Umbilical cord (tissue), 2 donors: ENCODE results near the gene MLXIPL. TPM values are rescaled to one million over a fixed set of nuclear protein-coding genes. Genes with fewer than 3 reads are reported as not detected.
A peak's percentile ranks its signal among the peaks of the same experiment; 100 is the strongest.
"Not testable (repeated sequence)": the region's sequence is repeated elsewhere in the genome, so short reads cannot be mapped to it uniquely, and the experiment has no call there.

ENCODE experiments used
- DNase-seq: peaks from one replicate; pipeline ENCODE4 v3.0.0-alpha.2; 2015; ENCODE audit warnings: low spot score
- total RNA-seq: library from RNA; depleted of rRNA; stranded (reverse); fragments of >200 nt; gene quantifications from one replicate; pipeline ENCODE4 v1.2.3, GENCODE V29; 2014; ENCODE audit warnings: low replicate concordance; ENCODE audit not compliant: insufficient read depth

MLXIPL gene, protein sequence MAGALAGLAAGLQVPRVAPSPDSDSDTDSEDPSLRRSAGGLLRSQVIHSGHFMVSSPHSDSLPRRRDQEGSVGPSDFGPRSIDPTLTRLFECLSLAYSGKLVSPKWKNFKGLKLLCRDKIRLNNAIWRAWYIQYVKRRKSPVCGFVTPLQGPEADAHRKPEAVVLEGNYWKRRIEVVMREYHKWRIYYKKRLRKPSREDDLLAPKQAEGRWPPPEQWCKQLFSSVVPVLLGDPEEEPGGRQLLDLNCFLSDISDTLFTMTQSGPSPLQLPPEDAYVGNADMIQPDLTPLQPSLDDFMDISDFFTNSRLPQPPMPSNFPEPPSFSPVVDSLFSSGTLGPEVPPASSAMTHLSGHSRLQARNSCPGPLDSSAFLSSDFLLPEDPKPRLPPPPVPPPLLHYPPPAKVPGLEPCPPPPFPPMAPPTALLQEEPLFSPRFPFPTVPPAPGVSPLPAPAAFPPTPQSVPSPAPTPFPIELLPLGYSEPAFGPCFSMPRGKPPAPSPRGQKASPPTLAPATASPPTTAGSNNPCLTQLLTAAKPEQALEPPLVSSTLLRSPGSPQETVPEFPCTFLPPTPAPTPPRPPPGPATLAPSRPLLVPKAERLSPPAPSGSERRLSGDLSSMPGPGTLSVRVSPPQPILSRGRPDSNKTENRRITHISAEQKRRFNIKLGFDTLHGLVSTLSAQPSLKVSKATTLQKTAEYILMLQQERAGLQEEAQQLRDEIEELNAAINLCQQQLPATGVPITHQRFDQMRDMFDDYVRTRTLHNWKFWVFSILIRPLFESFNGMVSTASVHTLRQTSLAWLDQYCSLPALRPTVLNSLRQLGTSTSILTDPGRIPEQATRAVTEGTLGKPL
- 1.7 TPM for total RNA-seq

DNA sequence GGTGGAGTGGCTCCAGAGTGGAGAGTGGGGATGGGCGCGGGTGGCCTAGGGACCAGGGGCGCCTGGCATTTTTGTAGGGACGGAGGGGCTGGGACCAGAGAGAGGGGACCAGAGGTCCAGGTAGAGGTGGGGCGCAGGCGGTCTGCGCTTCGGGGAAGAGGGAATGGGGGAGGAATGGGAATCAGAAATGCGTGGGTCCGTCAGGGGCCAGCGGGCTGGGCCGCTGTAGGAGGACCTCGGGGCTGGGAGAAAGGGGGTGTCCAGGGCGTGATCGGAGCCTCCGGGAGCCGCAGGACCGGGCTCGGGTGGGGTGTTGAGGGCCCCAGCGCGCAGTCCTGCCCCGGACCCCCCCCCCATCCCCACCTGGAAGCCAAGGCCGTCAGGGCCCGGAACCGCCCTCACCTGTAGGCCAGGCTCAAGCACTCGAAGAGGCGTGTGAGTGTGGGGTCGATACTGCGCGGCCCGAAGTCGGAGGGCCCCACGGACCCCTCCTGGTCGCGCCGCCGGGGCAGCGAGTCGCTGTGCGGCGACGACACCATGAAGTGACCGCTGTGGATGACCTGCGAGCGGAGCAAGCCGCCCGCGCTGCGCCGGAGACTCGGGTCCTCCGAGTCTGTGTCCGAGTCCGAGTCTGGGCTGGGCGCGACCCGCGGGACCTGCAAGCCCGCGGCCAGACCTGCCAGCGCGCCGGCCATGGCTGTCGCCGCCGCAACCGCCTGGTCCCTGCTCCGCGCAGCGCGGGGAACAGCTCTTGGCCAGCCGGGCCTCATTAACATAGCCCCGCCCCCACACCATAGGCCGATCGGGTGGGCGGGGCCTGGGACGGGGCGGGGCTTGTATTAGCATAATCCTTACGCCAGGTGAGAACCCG is at the start of gene MLXIPL:
Gene MLXIPL (minus strand): TSS at position 725 of the 871 bp plus-strand sequence. CDS start 30 bp downstream, at position 695.
- DNase-seq = peak; percentile 31

DNA sequence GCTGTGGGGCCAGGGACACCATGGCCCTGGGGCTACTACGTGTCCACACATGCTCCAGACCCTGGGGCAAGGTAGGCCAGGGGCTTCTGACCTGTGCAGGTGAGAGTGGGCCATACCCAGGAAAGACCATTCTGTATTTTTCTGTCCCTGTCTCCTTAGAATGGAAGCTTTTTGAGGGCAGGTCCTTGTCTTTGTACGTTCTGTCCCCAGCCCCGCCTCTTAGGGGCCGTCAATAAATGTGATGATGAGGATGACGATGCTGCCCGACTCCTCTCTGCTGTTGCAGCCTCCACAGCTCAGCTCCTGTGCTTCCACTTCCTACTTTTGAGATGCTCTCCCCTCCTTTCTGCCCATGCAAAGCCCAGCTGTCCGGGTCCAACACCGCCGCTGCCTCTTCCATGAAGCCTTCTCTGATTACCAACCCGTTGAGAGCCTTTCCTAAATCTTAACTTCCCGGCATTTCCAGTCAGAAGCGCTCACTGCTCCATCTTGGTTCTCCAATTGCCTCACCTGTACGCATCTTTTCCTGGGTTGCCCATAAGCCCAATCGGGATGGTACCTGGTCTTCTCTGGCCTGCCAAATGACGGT is 47.6 kb upstream of the MLXIPL start:
- DNase-seq = no peak

DNA sequence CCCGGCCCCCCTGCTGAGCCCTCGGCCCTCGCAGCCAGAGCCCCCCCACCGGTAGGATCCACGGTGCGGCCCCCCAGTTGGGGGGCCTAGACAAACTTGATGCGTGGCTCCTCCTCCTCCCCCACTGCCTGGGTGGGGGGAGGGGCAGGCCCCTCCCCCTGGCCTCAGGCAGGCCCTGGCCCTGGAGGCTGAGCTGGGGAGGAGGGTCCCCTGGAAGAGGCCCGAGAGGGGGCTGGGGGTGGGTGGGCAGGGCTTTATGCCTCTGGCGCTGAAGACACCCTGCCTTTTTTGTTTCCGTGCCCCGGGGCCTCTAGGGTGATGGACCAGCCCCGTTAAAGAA is 47.0 kb upstream of the MLXIPL start:
- no peak for DNase-seq

DNA sequence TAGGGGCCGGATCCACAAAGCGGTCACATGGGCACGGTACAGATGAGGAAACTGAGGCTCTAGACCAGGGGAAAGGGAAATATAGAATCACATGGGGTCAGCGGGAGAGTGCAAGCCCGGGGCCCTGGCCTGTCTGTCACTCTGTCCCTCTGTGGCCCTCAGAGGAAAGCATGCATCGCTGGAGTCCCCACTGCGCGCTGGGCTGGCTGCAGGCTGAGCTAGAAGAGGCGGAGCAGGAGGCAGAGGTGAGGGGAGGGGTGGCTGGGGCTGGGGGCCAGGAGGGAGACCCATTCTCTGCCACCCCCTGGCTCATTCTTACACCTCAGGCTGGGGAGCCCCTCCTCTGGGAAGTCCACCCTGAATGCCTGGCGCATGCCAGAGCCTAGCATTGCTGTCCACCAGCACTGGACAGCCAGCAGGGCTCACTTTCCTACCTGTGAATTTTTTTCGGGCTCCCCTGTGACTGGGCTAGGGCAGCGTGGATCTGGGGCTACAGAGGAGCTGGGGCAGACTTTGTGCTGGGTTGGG is 45.6 kb upstream of the MLXIPL start:
- DNase-seq = no peak

DNA sequence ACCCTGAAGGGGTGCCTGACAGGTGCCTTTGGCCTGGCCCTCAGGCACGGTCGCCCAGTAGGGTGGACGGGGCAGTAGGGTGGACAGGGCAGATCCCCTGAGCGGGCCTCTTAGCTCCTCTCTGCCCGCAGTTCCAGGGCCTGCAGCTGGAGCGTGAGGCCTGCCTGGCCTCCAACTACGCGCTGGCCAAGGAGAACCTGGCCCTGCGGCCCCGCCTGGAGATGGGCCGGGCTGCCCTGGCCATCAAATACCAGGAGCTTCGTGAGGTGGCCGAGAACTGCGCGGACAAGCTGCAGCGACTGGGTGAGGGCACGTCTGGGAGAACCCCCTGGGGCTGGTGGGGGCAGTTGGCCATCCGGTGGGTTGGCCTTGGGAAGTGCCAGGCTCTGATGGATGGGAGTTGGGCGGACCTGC is 45.0 kb upstream of the MLXIPL start:
- no peak for DNase-seq

DNA sequence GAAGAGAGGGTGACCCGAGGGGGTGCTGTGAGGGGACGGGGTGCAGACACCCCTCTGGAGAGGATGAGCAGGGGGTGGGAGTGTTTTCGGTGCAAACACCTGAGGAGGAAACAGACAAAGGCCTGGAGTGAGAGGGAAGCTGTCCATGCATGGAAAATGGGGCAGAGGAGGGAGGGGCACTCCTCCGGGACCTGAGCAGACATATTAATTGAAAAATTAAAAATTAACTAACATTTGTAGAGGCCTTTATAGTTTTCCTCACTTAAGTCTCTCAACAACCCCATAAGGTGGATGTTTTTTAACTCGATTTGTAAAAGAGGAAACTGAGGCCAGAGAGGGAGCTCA is 44.5 kb upstream of the MLXIPL start:
- DNase-seq = no peak

DNA sequence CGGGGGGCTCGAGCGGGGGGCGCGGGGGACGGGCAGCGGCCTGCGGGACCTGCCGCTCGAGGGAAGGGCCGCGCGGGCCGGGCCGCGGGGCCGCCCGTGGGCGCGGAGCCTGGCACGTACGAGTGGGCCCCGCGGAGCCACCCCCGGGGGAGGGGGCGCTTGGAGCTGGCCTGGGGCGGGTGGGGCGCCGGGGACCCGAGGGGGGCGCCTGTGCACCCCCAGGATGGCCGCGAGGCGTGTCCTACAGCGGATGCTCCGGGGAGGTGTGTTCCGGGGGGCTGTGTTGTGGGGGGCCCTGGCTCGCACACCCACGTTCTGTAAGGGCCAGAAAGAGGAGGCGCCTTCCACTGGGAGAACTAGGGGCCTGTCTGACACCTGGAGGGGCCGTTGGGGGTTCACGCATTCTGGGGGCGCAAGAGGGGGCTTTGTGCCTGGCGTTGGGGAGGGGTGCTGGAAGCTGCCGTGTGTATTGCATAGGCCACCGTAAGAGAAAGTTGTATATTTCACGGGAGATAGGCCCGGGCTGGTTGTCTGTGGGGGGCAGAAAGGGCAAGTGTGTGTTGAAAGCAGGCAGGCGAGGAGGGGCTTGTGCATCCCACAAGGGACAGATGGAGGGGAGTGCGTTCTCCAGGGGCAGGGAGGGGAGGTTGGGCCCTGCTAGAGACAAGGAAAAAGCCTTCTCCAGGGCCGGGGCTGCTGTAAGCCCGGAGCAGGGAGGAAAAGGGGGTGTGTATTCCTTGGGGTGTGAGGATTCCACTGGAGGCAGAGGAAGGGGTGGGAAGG is 44.0 kb upstream of the MLXIPL start:
- DNase-seq = peak; percentile 18

DNA sequence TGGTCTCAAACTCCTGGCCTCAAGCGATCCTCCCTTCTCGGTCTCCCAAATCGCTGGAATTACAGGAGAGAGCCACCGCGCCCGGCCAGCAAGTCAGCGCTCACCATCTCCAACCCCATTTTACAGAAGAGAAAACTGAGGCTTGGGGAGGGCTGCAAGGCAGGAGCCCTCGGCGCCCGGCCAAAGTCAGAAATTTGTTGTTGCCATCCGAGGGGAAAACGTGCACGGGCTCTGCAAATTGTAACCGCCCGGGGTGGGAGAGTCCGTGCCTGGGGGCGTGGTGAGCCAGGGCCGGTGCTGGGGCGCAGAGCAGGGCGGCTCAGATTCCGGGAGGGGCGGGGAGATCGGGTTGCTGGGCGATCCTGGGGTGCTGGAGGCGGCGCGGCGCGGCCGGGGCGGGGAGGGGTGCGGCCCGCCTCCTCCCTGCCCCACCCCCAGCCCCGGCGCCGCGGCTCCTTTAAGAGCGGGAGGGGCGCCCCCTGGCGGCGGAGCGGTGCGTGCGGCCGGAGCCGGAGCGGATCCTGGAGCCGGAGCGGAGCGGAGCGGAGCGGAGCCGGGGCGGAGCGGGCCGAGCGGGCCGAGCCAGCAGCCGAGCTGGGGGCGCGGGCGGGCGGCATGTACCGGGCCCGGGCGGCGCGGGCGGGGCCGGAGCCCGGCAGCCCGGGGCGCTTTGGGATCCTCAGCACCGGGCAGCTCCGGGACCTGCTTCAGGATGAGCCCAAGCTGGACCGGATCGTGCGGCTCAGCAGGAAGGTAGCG is 43.2 kb upstream of the MLXIPL start, which contains the start of gene VPS37D:
Gene VPS37D (plus strand): TSS at position 488 of the 759 bp plus-strand sequence. CDS start 128 bp downstream, at position 616.
- DNase-seq = peak; percentile 94

DNA sequence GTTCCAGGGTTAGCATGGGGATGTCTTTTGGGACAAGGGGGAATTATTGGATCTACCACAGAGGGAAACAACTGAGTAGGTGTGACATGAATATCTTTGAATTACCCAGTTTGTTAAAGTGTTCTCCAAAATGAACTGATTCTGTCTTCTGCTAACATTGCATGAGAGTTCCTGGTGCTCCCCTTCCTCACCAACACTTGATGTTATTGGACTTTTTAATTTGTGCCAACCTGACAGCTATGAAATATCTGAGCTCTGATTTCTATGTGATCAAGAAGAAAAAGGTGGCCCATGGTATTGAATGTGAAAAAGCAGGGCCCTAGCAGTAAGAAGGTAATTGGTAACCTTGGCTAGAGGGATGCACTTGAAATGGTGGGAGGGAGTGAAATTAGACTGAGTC is 38.7 kb upstream of the MLXIPL start:
- no peak for DNase-seq

DNA sequence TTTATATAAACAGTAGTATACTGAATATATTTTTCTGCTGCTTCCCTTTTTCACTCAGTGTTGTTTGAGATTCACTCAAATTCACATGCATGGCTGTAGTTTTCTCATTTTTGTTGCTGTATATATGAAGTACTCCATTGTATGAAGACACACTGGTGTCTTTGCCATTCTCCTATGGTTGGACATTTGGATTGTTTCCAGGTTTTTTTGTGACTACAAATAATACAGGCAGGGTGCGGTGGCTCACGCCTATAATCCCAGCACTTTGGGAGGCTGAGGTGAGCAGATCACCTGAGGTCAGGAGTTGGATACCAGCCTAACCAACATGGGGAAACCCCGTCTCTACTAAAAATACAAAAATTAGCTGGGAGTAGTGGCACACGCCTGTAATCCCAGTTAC is 36.3 kb upstream of the MLXIPL start:
- not testable (repeated sequence) for DNase-seq

DNA sequence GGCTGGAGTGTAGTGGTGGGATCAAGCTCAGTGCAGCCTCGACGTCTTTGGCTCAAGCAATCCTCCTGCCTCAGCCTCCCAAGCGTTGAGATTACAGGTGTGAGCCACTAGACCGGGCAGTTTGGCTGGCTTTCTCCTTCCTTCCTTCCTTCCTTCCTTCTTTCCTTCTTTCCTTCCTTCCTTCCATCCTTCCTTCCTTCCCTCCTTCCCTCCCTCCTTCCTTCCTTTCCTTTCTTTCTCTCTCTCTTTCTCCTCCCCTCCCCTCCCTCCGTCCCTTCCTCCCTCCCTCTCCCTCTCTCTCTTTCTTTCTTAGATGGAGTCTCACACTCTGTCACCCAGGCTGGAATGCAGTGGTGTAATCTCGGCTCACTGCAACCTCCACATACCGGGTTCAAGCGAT is 35.7 kb upstream of the MLXIPL start:
- no peak for DNase-seq

DNA sequence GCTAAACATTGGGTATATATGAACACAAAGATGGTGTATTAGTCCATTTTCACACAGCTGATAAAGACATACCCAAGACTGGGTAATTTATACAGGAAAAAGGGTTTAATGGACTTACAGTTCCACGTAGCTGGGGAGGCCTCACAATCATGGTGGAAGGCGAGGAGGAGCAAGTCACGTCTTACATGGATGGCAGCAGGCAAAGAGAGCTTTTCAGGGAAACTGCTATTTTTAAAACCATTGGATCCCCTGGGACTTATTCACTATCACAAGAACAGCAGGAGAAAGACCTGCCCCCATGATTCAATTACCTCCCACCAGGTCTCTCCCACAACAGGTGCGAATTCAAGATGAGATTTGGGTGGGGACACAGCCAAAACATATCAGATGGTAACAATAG is 31.0 kb upstream of the MLXIPL start:
- not testable (repeated sequence) for DNase-seq

DNA sequence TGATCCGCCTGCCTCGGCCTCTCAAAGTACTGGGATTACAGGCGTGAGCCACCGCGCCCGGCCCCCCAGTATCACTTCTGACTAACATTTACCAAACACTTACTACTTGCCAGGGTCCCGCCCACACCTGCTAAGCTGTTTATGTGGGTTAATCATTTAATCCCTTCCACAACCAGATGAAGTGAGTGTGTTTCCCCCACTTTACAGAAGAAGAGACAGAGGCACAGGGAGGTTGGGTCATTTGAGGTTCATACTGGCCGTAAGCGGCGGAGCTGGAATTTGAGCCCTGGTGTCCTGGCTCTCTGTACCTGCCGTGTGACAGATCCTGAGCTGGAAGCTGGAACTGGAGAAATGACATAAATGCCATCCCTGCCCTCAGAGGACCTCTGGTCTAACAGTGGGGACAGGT is 28.2 kb upstream of the MLXIPL start:
- DNase-seq = no peak

DNA sequence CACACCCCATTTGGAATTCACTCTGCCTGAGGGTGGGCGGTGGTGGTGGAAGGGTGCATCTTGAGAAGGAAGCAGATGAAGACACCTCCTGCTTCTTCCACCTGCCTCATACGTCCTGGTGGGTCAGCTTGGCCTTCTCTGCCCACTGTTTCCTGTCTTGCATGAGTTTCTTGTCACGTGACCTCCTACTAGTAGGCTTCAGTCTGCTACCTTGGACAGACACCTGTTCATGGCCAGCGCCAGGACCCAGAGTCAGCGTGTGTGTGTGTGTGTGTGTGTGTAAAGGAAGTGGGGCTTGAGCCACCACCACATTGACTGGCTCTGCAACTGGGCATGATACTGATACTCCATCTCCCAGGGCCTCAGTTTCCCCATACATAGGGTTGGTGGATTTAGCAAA is 26.2 kb upstream of the MLXIPL start:
- DNase-seq = no peak

DNA sequence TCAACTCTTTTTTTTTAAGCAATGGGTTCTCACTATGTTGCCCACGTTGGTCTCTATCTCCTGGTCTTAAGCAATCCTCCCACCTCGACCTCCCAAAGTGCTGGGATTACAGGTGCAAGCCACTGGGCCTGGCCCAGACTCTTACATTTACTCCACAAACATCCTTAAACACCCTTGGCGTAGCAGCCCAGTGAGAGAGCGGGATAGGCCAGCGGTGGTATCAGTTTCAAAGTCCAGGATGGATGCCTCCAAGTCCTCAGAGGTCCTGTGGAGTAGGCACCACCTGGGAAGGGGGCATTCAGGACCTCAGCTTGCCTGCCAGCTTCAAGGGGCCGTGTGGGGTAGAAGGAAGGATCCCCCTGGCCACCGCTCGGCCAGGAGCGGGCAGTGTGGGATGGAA is 25.3 kb upstream of the MLXIPL start:
- DNase-seq = no peak

DNA sequence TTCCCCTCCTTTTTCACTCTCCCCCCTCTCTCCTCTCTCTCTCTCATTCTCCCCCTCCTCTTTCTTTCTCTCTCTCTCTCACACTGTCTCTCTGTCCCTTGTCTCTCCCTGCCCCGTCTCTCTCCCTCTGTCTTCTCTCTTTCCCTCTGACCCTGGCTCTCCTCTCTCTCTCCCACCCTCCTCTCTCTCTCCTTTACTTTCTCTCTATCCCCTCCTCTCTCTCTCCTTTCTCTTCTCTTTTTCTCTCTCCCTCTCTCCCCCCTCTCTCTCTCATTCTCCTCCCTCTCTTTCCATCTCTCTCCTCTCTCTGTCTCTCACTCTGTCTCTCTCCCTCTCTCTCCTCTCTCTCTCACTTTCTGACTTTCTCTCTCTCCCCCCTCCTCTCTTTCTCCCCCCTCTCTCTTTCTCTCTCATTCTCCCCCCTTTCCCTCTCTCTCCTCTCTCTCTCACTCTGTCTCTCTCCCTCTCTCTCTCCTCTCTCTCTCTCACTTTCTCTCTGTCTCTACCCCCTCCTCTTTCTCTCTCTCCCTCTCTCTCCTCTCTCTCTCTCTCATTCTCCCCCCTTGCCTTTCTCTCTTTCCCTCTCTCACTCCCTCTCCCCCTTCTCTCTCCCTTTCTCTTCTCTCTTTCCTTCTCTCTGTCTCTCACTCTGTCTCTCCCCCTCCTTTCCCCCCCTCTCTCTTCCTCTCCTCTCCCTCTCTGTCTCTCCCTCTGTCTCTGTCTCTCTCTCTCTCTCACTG is 24.4 kb upstream of the MLXIPL start:
- DNase-seq = no peak

DNA sequence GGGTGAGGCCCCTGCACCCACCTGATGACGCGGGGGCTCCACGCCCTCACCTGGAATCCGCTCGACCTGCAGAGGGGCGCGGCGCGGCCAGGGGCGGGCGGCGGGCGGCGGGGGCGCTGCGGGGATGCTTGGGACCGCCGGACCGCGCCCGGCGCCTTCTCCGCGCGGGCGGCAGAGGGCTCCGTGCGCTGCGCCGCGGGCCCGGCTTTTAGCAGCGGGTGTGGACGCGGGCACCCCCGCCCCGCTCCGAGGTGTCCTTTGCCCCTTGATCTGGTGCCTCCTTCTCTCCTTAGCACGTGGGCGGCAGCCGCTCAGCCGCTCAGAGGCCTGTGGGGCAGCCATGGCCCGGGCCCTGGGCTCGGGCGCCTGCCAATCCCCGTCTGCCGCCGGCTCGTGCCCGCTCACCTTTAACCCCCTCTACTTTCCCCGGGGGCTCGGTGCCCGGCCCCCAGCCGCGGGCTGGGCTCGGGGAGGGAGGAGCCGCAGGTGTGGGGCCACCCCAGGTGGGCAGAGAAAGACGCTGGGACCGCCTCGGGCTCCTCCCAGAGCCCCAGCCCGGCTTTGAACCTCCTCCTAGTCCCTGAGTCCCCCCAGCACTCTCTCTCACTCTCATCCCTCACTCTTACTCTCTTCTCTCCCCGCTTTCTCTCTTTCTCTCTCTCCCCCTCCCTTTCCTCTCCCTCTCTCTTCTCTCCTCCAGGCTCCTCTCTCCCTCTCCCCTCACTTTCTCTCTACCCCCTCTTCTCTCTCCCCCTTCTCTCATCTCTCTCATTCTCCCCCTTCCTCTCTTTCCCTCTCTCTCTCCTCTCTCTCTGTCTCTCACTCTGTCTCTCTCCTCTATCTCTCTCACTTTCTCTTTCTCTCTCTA is 23.6 kb upstream of the MLXIPL start:
- DNase-seq = no peak
